Activated CD4-positive, alpha-beta T cell treated with anti-CD3 and anti-CD28 coated beads for 36 hours (primary cell): Measurements from ENCODE around the gene PFN1. TPM values are rescaled to one million over a fixed set of nuclear protein-coding genes. Genes with fewer than 3 reads are reported as not detected.

ENCODE experiments used
- ATAC-seq: fragments of 200-7000 bp; cut with Tn5 transposase; one replicate; pipeline ENCODE4 v1.10.0; 2021; ENCODE audit warnings: mild to moderate bottlenecking, moderate library complexity
- CTCF ChIA-PET: fragments of 350-600 bp; sonication (Branson Sonifier 250); formaldehyde crosslinking; loops from one replicate; lab custom pipeline; 2021; ENCODE audit warnings: antibody characterized with exemption; lab: Charles Lee
- POLR2A ChIA-PET: fragments of 350-600 bp; sonication (Branson Sonifier 250); formaldehyde crosslinking; loops from one replicate; lab custom pipeline; 2021; ENCODE audit warnings: antibody characterized with exemption, inconsistent platforms; lab: Charles Lee
- DNase-seq: peaks from one replicate; pipeline ENCODE4 v3.0.0-alpha.2; 2020
- H3K27ac Mint-ChIP-seq: one replicate; pipeline ENCODE4 v1.8.0; 2021; ENCODE audit warnings: mixed read lengths
- H3K27me3 Mint-ChIP-seq: one replicate; pipeline ENCODE4 v1.8.0; 2021; ENCODE audit warnings: mixed read lengths
- H3K36me3 Mint-ChIP-seq: one replicate; pipeline ENCODE4 v1.8.0; 2021; ENCODE audit warnings: low read depth, mixed read lengths
- H3K4me1 Mint-ChIP-seq: one replicate; pipeline ENCODE4 v1.8.0; 2021; ENCODE audit warnings: mixed read lengths
- H3K4me3 Mint-ChIP-seq: one replicate; pipeline ENCODE4 v1.8.0; 2021; ENCODE audit warnings: mild to moderate bottlenecking, moderate library complexity, mixed read lengths
- H3K9me3 Mint-ChIP-seq: one replicate; pipeline ENCODE4 v1.8.0; 2021; ENCODE audit warnings: low read depth, mixed read lengths
- intact Hi-C, 2 experiments: fragments of 100-400 bp; cut with DNase I in 1 of 2; cut with micrococcal nuclease in 1 of 2; formaldehyde crosslinking; loops; one replicate each; pipeline versions ENCODE4 v1.14.2 to v1.15.1; 2022 to 2024; cut with DNase I, micrococcal nuclease
- total RNA-seq, 2 experiments: library from RNA; stranded (reverse); gene quantifications; one replicate each; pipeline ENCODE4 v1.2.3, GENCODE V29; 2021

The PFN1 gene
- total RNA-seq, 2 experiments from 2014 or later = 1,809 to 1,911 TPM

- ChIA-PET POLR2A (interaction anchor here (0.5 kb wide), 1 partner anchor 13 kb away, joined by 3 read pairs; no protein-coding TSS in a partner anchor), CTCF (interaction anchor here (0.8 to 3.4 kb wide), 2 partner anchors 9 to 83 kb away, joined by 3 to 21 read pairs; no protein-coding TSS in a partner anchor)
- intact Hi-C loops = no loop called here
- Mint-ChIP-seq H3K4me1 (peaks cover 17% of the 10 kb centered on the region), H3K27me3 (no peaks in the 10 kb centered on the region), H3K4me3 (no peak overlapping the region), H3K27ac (no peak overlapping the region), H3K9me3 (no peaks in the 10 kb centered on the region), H3K36me3 (peaks cover 39% of the 10 kb centered on the region)
- DNase-seq (no peak), ATAC-seq (no peak)
Observed at GRCh38 chr17:4978726-4979125, 30.4 kb upstream of the PFN1 start.

- peaks cover 48% of the 10 kb centered on the region for H3K36me3 Mint-ChIP-seq
- intact Hi-C loops = no loop called here
- no peaks in the 10 kb centered on the region for H3K9me3 Mint-ChIP-seq
- H3K4me1 Mint-ChIP-seq = peaks cover 21% of the 10 kb centered on the region
- ChIA-PET CTCF (no interaction called here), POLR2A (no interaction called here)
- DNase-seq = no peak
- ATAC-seq = no peak
- no peaks in the 10 kb centered on the region for H3K27me3 Mint-ChIP-seq
- no peak overlapping the region for H3K4me3 Mint-ChIP-seq
- peak overlapping the region; percentile 5 for H3K27ac Mint-ChIP-seq
Observed at GRCh38 chr17:4974115-4974670, 25.9 kb upstream of the PFN1 start.

DNA sequence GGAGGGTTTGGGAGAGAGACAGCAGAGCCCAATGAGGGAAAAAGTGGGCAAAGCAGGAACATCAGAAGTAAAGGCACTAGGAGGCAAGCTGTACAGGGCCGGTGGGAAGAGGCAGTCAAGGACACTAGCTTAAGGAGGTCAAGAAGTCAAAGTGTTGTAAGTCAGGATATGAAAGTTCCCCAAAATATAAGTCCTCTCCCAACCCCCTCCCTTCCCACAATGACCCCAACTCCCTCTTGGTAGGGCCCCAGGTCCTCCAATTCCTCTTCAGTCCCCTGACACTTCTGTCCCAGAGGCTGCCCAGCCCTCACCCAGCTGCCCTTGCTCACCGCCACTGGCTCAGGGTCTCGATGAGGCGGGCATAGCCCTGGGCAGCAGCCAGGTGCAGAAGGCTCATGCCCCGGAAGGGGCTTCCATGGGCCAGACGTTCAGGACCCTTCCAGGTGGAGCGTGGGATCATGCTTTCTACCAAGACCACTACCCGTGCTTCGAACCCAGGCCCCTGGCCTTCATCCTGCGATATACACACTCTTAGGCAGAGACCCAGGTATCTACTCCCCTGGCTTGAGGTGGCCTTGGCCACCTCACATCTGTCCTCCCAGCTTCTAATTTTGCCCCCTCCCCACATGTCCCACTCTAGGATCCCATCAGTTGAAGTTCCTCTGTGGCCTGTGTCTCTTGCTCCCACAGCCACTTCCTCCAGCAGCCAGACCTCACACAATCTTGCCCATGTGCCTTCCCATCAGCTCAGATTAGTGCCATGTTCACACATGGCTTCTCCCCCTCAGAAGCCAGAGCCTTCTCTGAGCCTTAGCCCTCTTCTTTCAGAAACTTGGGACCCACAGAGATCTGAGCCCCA is 25.2 kb upstream of the PFN1 start:
- ChIA-PET CTCF (no interaction called here), POLR2A (no interaction called here)
- ATAC-seq (no peak), DNase-seq (no peak)
- Mint-ChIP-seq H3K9me3 (no peaks in the 10 kb centered on the region), H3K27ac (peak overlapping the region; percentile 5), H3K36me3 (peaks cover 45% of the 10 kb centered on the region), H3K27me3 (no peaks in the 10 kb centered on the region), H3K4me3 (no peak overlapping the region), H3K4me1 (peaks cover 27% of the 10 kb centered on the region)
- intact Hi-C loops = no loop called here

- intact Hi-C loops = no loop called here
- Mint-ChIP-seq H3K4me3 (no peak overlapping the region), H3K4me1 (peaks cover 27% of the 10 kb centered on the region), H3K9me3 (no peaks in the 10 kb centered on the region), H3K36me3 (peaks cover 42% of the 10 kb centered on the region), H3K27me3 (no peaks in the 10 kb centered on the region), H3K27ac (no peak overlapping the region)
- ChIA-PET CTCF (interaction anchor here (1.1 kb wide), 1 partner anchor 17 kb away, joined by 3 read pairs; no protein-coding TSS in a partner anchor), POLR2A (no interaction called here)
- ATAC-seq = no peak
- DNase-seq = no peak
Observed at GRCh38 chr17:4972752-4973151, 24.4 kb upstream of the PFN1 start.

- Mint-ChIP-seq H3K4me1 (peaks cover 27% of the 10 kb centered on the region), H3K4me3 (no peak overlapping the region), H3K27me3 (no peaks in the 10 kb centered on the region), H3K9me3 (no peaks in the 10 kb centered on the region), H3K27ac (no peak overlapping the region), H3K36me3 (peaks cover 39% of the 10 kb centered on the region)
- ChIA-PET CTCF (interaction anchor here (1.1 kb wide), 1 partner anchor 17 kb away, joined by 3 read pairs; no protein-coding TSS in a partner anchor), POLR2A (no interaction called here)
- DNase-seq (no peak), ATAC-seq (no peak)
- intact Hi-C loops = no loop called here
Observed at GRCh38 chr17:4972322-4972721, 24.0 kb upstream of the PFN1 start.

DNA sequence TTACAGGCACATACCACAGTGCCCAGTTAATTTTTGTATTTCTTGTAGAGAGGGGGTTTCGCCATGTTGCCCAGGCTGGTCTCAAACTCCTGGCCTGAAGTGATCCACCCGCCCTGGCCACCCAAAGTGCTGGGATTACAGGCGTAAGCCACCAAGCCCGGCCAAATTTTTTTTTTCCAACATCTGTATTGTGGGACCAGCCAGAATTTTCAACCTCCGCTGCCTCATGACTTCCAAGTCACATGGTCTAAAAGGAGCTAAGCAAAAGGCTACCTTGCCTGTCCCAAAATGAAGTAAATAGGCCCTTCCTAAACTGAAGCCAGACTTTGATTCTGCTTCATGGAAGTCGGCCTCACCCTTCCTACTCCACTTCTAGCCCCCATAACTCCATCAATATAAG is 23.5 kb upstream of the PFN1 start:
- Mint-ChIP-seq H3K27ac (no peak overlapping the region), H3K36me3 (peaks cover 39% of the 10 kb centered on the region), H3K27me3 (no peaks in the 10 kb centered on the region), H3K4me3 (no peak overlapping the region), H3K9me3 (no peaks in the 10 kb centered on the region), H3K4me1 (peaks cover 27% of the 10 kb centered on the region)
- ATAC-seq (no peak), DNase-seq (no peak)
- CTCF ChIA-PET = interaction anchor here (1.1 to 3.1 kb wide), 2 partner anchors 8 to 18 kb away, joined by 3 to 21 read pairs; no protein-coding TSS in a partner anchor
- intact Hi-C loops = no loop called here
- POLR2A ChIA-PET = no interaction called here

DNA sequence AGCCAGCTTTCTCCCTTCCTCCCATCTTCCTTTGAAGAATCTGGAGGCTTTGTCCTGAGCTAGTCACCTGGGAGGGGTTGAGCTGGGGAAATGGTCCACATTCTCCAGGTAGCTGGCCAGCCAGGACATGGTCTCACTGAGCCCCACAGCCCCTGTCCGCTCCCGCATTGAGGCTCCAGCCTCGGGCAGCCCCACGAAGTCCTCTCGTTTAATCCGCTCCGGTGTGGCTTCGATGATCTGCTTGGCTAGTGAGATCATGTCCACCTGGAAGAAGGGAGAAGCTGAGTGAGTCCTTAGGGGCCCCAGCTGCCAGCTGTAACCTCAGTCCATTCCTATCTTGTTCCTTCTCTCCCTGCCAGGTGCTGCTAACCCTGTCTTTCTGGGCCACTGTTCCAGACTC is 21.9 kb upstream of the PFN1 start:
- no peak for ATAC-seq
- intact Hi-C loops = no loop called here
- peaks cover 48% of the 10 kb centered on the region for H3K36me3 Mint-ChIP-seq

DNA sequence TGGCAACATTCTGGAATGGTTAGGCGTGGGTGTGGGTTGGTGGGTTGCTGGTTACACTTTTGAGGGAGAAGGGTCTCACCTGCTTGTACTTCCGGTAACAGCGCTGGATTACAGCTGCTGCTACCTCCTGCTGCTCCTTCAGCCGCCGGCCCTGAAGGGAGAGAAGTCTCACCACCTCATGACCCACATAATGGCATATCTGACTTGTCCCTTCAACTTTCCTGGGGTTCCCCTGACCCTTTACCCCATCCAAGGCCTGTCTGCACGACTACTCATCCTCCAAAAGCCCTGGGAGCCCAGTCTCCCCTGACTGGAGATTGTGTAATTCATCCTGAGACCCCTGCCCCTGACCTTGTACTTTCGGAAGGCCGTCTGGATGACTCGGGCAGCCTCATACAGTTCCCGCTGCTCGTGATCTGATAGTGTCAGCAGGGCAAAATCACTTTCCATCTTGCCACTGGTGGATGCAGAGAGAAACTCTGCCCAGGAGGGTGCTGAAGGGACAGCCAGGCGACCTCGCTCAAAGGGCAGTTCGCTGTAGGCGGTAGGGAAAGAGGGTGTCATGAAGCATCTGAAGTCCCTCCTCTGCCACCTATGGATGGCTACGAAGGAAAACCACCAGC is 21.3 kb upstream of the PFN1 start:
- intact Hi-C loops = loop anchor here (1.0 to 5.0 kb wide), 7 partner anchors 18 to 223 kb away; partner anchors contain the start of genes CAMTA2 (in 1 of the 2), ZFP3 (in 1 of the 2) and ZNF594 (in 1 of the 2)
- ChIA-PET POLR2A (interaction anchor here (1.3 to 6.0 kb wide), 4 partner anchors 11 to 30 kb away, joined by 3 to 80 read pairs (median 4); partner anchors contain the start of genes ENO3, PFN1, RNF167 and SLC25A11), CTCF (interaction anchor here (0.7 to 3.1 kb wide), 10 partner anchors 11 to 181 kb away, joined by 3 to 21 read pairs (median 4); partner anchors contain the start of genes CHRNE, GLTPD2, INCA1 and KIF1C)
- Mint-ChIP-seq H3K4me1 (peaks cover 40% of the 10 kb centered on the region), H3K4me3 (no peak overlapping the region), H3K9me3 (peaks cover 4% of the 10 kb centered on the region), H3K27me3 (no peaks in the 10 kb centered on the region), H3K36me3 (peaks cover 52% of the 10 kb centered on the region), H3K27ac (no peak overlapping the region)
- ATAC-seq = peak; percentile 7
- peak; percentile 78 for DNase-seq

More for the DNA sequence above, 21.9 kb upstream of the PFN1 start:
- Mint-ChIP-seq H3K9me3 (peaks cover 2% of the 10 kb centered on the region), H3K4me1 (peaks cover 38% of the 10 kb centered on the region), H3K4me3 (no peak overlapping the region), H3K27me3 (no peaks in the 10 kb centered on the region), H3K27ac (no peak overlapping the region)
- POLR2A ChIA-PET = interaction anchor here (1.3 to 6.0 kb wide), 4 partner anchors 10 to 30 kb away, joined by 3 to 80 read pairs (median 4); partner anchors contain the start of genes ENO3, PFN1, RNF167 and SLC25A11
- DNase-seq = no peak
- CTCF ChIA-PET = interaction anchor here (0.7 to 3.1 kb wide), 6 partner anchors 10 to 86 kb away, joined by 3 to 21 read pairs (median 4); partner anchors contain the start of gene CHRNE

DNA sequence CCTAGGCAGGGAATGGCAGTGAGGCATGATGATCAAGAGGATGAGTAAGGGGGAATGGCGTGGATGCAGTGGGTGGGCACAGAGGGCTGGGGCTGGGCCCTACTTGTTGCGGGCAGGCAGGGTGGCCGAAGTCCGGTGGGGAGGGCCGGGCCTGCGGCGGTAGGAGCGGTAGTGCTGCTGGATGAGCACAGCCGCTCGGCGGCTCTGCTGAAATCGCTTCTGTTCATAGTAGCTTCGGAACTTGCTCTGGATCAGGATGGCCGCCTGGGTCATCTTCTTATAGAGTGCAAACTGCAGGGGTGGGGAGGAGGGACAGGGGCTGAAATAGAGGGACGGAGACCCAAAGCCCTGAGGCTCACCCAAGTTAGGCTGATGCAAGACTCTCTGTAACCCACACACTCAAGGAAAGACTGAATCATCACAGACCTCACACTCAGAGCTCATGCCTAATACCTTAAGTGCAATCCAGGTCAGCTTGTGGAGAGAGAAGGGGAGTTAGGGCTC is 20.8 kb upstream of the PFN1 start:
- Mint-ChIP-seq H3K27me3 (no peaks in the 10 kb centered on the region), H3K9me3 (peaks cover 4% of the 10 kb centered on the region), H3K27ac (no peak overlapping the region), H3K36me3 (peaks cover 50% of the 10 kb centered on the region), H3K4me3 (no peak overlapping the region), H3K4me1 (peaks cover 40% of the 10 kb centered on the region)
- ATAC-seq (peak; percentile 27), DNase-seq (peak; percentile 74)
- ChIA-PET CTCF (interaction anchor here (0.8 to 3.1 kb wide), 7 partner anchors 11 to 180 kb away, joined by 3 to 21 read pairs (median 4); partner anchors contain the start of genes GLTPD2, INCA1, KIF1C and RNF167), POLR2A (interaction anchor here (1.3 to 6.0 kb wide), 3 partner anchors 16 to 29 kb away, joined by 3 to 80 read pairs (median 6); partner anchors contain the start of genes ENO3, PFN1, RNF167 and SLC25A11)
- intact Hi-C loops = loop anchor here (1.0 to 5.0 kb wide), 7 partner anchors 18 to 223 kb away; partner anchors contain the start of genes CAMTA2 (in 1 of the 2), ZFP3 (in 1 of the 2) and ZNF594 (in 1 of the 2)

GRCh38 chr17:4968486-4969046 is 20.2 kb upstream of the PFN1 start:
- intact Hi-C loops = loop anchor here (1.0 to 5.0 kb wide), 8 partner anchors 19 to 825 kb away; partner anchors contain the start of genes CAMTA2 (in 1 of the 2), CYB5D2 (in 1 of the 2), ZFP3 (in 1 of the 2) and ZNF594 (in 1 of the 2)
- Mint-ChIP-seq H3K27me3 (no peaks in the 10 kb centered on the region), H3K4me1 (peaks cover 40% of the 10 kb centered on the region), H3K4me3 (no peak overlapping the region), H3K9me3 (peaks cover 4% of the 10 kb centered on the region), H3K36me3 (peaks cover 48% of the 10 kb centered on the region), H3K27ac (no peak overlapping the region)
- ATAC-seq = no peak
- DNase-seq = peak; percentile 68
- ChIA-PET CTCF (interaction anchor here (0.6 to 3.1 kb wide), 7 partner anchors 12 to 302 kb away, joined by 3 to 21 read pairs (median 4); partner anchors contain the start of genes GLTPD2, INCA1, KIF1C and RNF167), POLR2A (interaction anchor here (0.5 to 6.0 kb wide), 4 partner anchors 21 to 315 kb away, joined by 3 to 80 read pairs (median 11); partner anchors contain the start of genes ENO3, INCA1, PFN1 and RNF167)
